PC-9 (cell line): ENCODE measurements around the gene EEA1.

ENCODE experiments used
- EZH2 ChIP-seq: fragments of 200-600 bp; sonication (generic); IDR thresholded peaks from 2 replicates; pipeline ENCODE4 v1.8.0; 2017; ENCODE audit warnings: antibody characterized with exemption, low read depth
- TF ChIP-seq, protein P1 (sequence below): fragments of 200-600 bp; sonication (generic); conservative IDR thresholded peaks from 2 replicates; pipeline ENCODE4 v1.6.1; 2017; ENCODE audit warnings: mixed run types, antibody characterized with exemption, mild to moderate bottlenecking, moderate library complexity

GRCh38 chr12:92938638-92939037 is 9.5 kb upstream of the EEA1 start:
- no peak for TF ChIP-seq EZH2
- TF ChIP-seq, protein P1, sequence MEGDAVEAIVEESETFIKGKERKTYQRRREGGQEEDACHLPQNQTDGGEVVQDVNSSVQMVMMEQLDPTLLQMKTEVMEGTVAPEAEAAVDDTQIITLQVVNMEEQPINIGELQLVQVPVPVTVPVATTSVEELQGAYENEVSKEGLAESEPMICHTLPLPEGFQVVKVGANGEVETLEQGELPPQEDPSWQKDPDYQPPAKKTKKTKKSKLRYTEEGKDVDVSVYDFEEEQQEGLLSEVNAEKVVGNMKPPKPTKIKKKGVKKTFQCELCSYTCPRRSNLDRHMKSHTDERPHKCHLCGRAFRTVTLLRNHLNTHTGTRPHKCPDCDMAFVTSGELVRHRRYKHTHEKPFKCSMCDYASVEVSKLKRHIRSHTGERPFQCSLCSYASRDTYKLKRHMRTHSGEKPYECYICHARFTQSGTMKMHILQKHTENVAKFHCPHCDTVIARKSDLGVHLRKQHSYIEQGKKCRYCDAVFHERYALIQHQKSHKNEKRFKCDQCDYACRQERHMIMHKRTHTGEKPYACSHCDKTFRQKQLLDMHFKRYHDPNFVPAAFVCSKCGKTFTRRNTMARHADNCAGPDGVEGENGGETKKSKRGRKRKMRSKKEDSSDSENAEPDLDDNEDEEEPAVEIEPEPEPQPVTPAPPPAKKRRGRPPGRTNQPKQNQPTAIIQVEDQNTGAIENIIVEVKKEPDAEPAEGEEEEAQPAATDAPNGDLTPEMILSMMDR: no peak
